GM23248 (cell line): Measurements from ENCODE around the gene AMDHD1.

Source experiments
- EZH2 ChIP-seq: fragments of 200-600 bp; sonication (generic); IDR thresholded peaks from 2 replicates; pipeline ENCODE4 v1.6.1; 2018; ENCODE audit warnings: antibody characterized with exemption, mild to moderate bottlenecking; ENCODE audit not compliant: insufficient read depth, poor library complexity, severe bottlenecking
- EZH2phosphoT487 ChIP-seq: fragments of 200-600 bp; sonication (generic); IDR thresholded peaks from 2 replicates; pipeline ENCODE4 v1.6.1; 2018; ENCODE audit warnings: antibody characterized with exemption, moderate library complexity, mild to moderate bottlenecking, low read depth; ENCODE audit not compliant: insufficient read depth

DNA sequence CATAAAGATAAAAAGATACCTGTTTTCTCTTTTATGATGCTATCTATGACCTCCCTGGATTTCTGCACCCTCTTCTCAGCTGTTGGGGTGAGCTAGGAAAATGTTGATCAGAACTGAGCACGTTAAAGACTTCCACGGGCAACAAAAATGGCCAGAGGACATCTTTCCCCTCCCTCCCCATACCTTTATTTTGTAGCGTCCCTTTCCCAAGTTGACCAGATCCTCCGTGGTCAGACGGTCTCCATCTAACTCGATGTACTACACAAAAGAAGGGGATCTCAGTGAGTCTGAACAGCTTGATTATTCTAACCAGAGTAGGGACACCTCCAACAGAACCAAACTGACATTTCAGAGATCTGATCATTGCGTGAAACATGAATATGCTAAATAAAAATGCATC is 50.8 kb downstream of the AMDHD1 start:
- TF ChIP-seq EZH2 (no peak), EZH2phosphoT487 (no peak)
